Omental fat pad (tissue), 4 donors: ENCODE results near the gene SLC43A2. TPM values are rescaled to one million over a fixed set of nuclear protein-coding genes. Genes with fewer than 3 reads are reported as not detected.

ENCODE experiments used
- ATAC-seq: fragments of 150-250 bp; one replicate; pipeline ENCODE4 v1.9.1; 2016; ENCODE audit warnings: mild to moderate bottlenecking, moderate library complexity; ENCODE audit not compliant: low FRiP score
- DNase-seq: peaks from one replicate; pipeline ENCODE4 v3.0.0-alpha.2; 2019; ENCODE audit warnings: low spot score
- CTCF ChIP-seq, 3 donors: fragments of 450-650 bp; IDR thresholded peaks; one replicate each; pipeline ENCODE4 v1.5.1; 2016 to 2017; ENCODE audit warnings: antibody characterized with exemption in 3 of 3, mild to moderate bottlenecking in 3 of 3, moderate library complexity in 2 of 3
- total RNA-seq, 4 donors: library from RNA; depleted of rRNA; stranded (reverse); fragments of >200 nt; gene quantifications; one replicate each; pipeline ENCODE4 v1.1.0, GENCODE V29; 2016

The SLC43A2 gene
- total RNA-seq, 4 donors from 2014 or later, result 21.0 to 39.9 (median 23.1) TPM

GRCh38 chr17:1605681-1606351, 22.8 kb downstream of the SLC43A2 start:
- no peak for ATAC-seq
- no peak for DNase-seq
- no peak for TF ChIP-seq CTCF (IDR thresholded peaks at IDR 0.05)

GRCh38 chr17:1604831-1605528, 23.7 kb downstream of the SLC43A2 start:
- ATAC-seq (no peak), DNase-seq (no peak)
- TF ChIP-seq CTCF (IDR thresholded peaks at IDR 0.05), result no peak

- no peak for TF ChIP-seq CTCF (IDR thresholded peaks at IDR 0.05)
- DNase-seq, result no peak
- no peak for ATAC-seq
Observed at GRCh38 chr17:1601571-1601970, 27.1 kb downstream of the SLC43A2 start.

GRCh38 chr17:1598399-1599095, 30.1 kb downstream of the SLC43A2 start:
- TF ChIP-seq CTCF (IDR thresholded peaks at IDR 0.05), result no peak
- ATAC-seq (no peak), DNase-seq (no peak)

GRCh38 chr17:1597861-1598342, 30.7 kb downstream of the SLC43A2 start:
- TF ChIP-seq CTCF (IDR thresholded peaks at IDR 0.05), result no peak
- ATAC-seq (no peak), DNase-seq (no peak)

- ATAC-seq (no peak), DNase-seq (no peak)
- TF ChIP-seq CTCF (IDR thresholded peaks at IDR 0.05), result no peak
Observed at GRCh38 chr17:1593630-1593931, 35.1 kb downstream of the SLC43A2 start.
